Fibroblast of villous mesenchyme (primary cell): ENCODE measurements around the gene FA2H. TPM values are rescaled to one million over a fixed set of nuclear protein-coding genes. Genes with fewer than 3 reads are reported as not detected.
"Not testable (repeated sequence)": the region's sequence is repeated elsewhere in the genome, so short reads cannot be mapped to it uniquely, and the experiment has no call there.

Experiments
- DNase-seq: peaks from one replicate; pipeline ENCODE4 v3.0.0-alpha.2; 2010; ENCODE audit warnings: low read depth
- H3K4me3 ChIP-seq: 2 replicates; pipeline ENCODE4 v1.5.1; 2011; ENCODE audit warnings: low read depth, mild to moderate bottlenecking, low read length
- total RNA-seq: library from RNA; depleted of rRNA; stranded (reverse); fragments of >200 nt; gene quantifications from 2 replicates; pipeline ENCODE4 v1.2.3, GENCODE V29; 2012
- TF ChIP-seq, protein P1 (sequence below): IDR thresholded peaks from 2 replicates; pipeline ENCODE4 v1.5.1; 2012; ENCODE audit warnings: low read depth, mild to moderate bottlenecking, low read length; ENCODE audit not compliant: insufficient read depth

The FA2H gene
- total RNA-seq, 1 donor: not detected

DNA sequence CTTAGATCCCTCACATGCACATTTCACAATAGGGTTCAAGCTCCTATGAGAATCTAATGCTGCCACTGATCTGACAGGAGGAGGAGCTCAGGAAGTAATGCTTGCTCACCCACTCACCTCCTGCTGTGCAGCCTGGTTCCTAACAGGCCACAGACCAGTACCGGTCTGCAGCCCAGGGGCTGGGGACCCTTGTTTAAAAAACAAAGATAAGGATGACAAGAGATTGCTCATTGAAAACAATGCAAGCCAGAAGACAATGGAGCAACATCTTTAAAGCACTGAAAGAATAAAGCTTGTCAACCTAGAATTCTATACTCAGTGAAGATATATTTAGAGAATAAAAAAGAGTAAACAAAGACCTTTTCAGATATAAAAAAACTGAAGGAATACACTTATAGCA lies 22.8 kb upstream of the FA2H start:
- DNase-seq: no peak
- TF ChIP-seq, protein P1, sequence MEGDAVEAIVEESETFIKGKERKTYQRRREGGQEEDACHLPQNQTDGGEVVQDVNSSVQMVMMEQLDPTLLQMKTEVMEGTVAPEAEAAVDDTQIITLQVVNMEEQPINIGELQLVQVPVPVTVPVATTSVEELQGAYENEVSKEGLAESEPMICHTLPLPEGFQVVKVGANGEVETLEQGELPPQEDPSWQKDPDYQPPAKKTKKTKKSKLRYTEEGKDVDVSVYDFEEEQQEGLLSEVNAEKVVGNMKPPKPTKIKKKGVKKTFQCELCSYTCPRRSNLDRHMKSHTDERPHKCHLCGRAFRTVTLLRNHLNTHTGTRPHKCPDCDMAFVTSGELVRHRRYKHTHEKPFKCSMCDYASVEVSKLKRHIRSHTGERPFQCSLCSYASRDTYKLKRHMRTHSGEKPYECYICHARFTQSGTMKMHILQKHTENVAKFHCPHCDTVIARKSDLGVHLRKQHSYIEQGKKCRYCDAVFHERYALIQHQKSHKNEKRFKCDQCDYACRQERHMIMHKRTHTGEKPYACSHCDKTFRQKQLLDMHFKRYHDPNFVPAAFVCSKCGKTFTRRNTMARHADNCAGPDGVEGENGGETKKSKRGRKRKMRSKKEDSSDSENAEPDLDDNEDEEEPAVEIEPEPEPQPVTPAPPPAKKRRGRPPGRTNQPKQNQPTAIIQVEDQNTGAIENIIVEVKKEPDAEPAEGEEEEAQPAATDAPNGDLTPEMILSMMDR: no peak
- H3K4me3 ChIP-seq: no peak overlapping the region

DNA sequence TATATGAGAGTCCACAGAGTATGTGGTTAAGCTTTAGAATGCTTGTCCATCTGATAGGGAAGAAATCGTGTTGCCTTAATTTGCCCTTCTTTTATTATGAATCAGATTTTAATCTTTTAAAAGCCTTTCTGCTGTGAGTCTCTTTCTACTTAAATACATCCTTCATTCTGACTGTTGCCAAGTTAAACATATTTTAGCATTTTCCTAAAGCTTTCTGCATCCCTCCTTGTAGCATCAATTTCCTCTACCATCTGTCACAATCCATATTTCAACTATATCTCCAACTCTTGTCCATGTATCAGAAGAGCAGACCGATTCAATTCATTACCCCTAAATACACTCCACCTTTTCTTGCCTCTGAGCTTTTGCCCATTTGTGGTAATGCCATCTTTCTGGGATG lies 20.5 kb upstream of the FA2H start:
- H3K4me3 ChIP-seq: no peak overlapping the region
- DNase-seq: no peak
- TF ChIP-seq, protein P1: no peak

DNA sequence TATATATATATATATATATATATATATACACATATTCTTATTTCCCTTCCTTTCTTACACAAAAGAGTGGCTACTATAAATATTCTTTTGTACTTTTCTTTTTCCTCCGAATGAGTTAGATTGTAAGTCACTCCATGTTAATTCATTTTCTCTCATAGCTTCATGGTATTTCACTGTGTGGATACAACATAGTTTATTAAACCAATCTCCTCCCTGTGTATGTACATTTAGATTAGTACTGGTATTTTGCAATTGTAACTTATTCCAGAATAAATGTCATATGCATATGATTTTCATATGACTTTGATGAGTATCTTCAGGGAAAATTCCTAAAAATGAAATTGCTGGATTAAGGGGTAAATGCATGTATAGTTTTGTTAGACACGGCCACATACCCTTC lies 20.0 kb upstream of the FA2H start:
- no peak for DNase-seq
- no peak overlapping the region for H3K4me3 ChIP-seq
- TF ChIP-seq, protein P1: no peak

DNA sequence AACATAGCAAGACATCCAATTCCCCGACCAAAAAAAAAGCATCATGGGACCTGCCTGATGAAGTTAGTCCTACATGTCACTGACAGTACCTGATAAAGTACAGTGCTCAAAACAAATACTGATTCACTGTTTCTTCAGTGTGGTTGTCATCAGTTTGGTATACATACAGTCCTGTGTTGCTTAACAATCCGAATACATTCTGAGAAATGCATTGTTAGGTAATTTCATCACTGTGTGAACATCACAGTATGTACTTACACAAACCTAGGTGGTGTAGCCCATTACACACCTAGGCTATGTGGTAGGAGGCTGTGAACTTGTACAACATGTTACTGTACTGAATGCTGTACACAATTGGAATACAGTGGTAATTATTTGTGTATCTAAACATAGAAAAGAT lies 19.0 kb upstream of the FA2H start:
- TF ChIP-seq, protein P1: no peak
- DNase-seq: no peak
- no peak overlapping the region for H3K4me3 ChIP-seq

DNA sequence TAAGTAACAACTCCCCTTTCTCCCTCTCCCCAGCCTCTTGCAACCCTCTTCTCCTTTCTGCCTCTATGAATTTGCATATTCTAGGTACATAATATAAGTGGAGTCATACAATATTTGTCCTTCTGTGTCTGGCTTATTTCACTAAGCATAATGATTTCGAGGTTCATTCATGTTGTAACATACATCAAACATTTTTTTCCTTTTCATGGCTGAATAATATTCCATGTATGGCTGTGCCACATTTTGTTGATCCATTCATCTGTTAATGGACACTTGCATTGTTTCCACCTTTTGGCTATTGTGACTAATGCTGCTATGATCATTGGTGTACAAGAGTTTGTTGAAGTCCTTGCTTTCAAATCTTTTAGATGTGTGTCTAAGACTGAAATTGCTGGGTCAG lies 17.6 kb upstream of the FA2H start:
- H3K4me3 ChIP-seq: no peak overlapping the region
- DNase-seq: no peak
- TF ChIP-seq, protein P1: no peak

DNA sequence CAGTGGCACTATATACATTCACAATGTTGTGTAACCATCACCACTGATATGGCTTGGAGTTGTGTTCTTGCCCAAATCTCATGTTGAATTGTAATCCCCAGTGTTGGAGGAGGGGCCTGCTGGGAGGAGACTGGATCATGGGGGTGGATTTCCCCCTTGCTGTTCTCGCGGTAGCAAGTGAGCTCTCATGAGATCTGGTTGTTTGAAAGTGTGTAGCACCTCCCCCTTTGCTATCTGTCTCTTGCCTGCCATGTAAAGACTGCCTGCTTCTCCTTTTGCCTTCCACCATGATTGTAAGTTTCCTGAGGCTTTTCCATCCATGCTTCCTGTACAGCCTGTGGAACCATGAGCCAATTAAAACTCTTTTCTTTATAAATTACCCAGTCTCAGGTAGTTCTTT lies 17.1 kb upstream of the FA2H start:
- not testable (repeated sequence) for H3K4me3 ChIP-seq, DNase-seq

DNA sequence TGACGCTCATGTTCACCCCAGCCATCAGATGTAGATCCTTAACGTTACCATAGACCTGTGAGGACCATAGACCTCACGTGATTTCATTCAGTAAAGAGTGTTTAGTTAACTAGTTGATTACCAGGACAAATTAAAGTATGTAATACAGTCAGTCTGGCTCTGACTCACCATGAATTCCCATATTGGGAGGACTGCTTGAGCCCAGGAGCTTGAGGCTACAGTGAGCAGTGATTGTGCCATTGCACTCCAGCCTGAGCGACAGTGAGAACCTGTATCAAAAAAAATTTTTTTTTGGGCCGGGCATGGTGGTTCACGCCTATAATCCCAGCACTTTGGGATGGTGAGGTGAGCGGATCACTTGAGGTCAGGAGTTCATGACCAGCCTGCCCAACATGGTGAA lies 13.5 kb upstream of the FA2H start:
- TF ChIP-seq, protein P1: no peak
- no peak overlapping the region for H3K4me3 ChIP-seq
- no peak for DNase-seq
